Liver (tissue), 9 donors: Measurements from ENCODE around the gene LHX2. TPM values are rescaled to one million over a fixed set of nuclear protein-coding genes. Genes with fewer than 3 reads are reported as not detected.

ENCODE experiments used
- DNase-seq: peaks from one replicate; pipeline ENCODE4 v3.0.0-alpha.2; 2017; ENCODE audit warnings: low spot score
- H3K27ac ChIP-seq, 2 donors: one replicate each; pipeline ENCODE4 v1.7.0; 2013; ENCODE audit warnings: inconsistent platforms in 2 of 2, low read length in 2 of 2, control low read depth in 1 of 2, low read depth in 1 of 2, mild to moderate bottlenecking in 1 of 2
- H3K27me3 ChIP-seq, 4 donors: one replicate each; pipeline versions ENCODE4 v1.6.1 to v1.7.0; 2013; ENCODE audit warnings: low read length in 3 of 4, inconsistent platforms in 1 of 4, mild to moderate bottlenecking in 1 of 4, moderate library complexity in 1 of 4; ENCODE audit not compliant: control insufficient read depth in 4 of 4, insufficient read depth in 4 of 4
- H3K36me3 ChIP-seq, 4 donors: one replicate each; pipeline versions ENCODE4 v1.6.1 to v1.7.0; 2013; ENCODE audit warnings: low read length in 3 of 4, mild to moderate bottlenecking in 3 of 4, low read depth in 1 of 4, moderate library complexity in 1 of 4; ENCODE audit not compliant: control insufficient read depth in 4 of 4, insufficient read depth in 3 of 4
- H3K4me1 ChIP-seq, 4 donors: one replicate each; pipeline versions ENCODE4 v1.6.1 to v1.7.0; 2013; ENCODE audit warnings: low read length in 3 of 4, mild to moderate bottlenecking in 3 of 4, moderate library complexity in 1 of 4; ENCODE audit not compliant: control insufficient read depth in 4 of 4, insufficient read depth in 4 of 4
- H3K4me3 ChIP-seq, 3 donors: one replicate each; pipeline versions ENCODE4 v1.6.1 to v1.7.0; 2013; ENCODE audit warnings: low read length in 3 of 3, control low read depth in 1 of 3, low read depth in 1 of 3, mild to moderate bottlenecking in 1 of 3
- H3K9ac ChIP-seq, 2 donors: one replicate each; pipeline ENCODE4 v1.7.0; 2013; ENCODE audit warnings: low read length in 2 of 2, mild to moderate bottlenecking in 2 of 2, moderate library complexity in 2 of 2, control low read depth in 1 of 2, low read depth in 1 of 2
- H3K9me3 ChIP-seq, 4 donors: one replicate each; pipeline versions ENCODE4 v1.6.1 to v1.7.0; 2013; ENCODE audit warnings: low read length in 3 of 4; ENCODE audit not compliant: control insufficient read depth in 4 of 4
- ATF3 ChIP-seq: IDR thresholded peaks from 2 replicates; pipeline ENCODE4 v1.6.1; 2016; ENCODE audit warnings: antibody characterized with exemption
- CTCF ChIP-seq: fragments of 150-350 bp; IDR thresholded peaks from 2 replicates; pipeline ENCODE4 v1.5.1; 2017; ENCODE audit warnings: improper control_type of control experiment, low read depth, low read length; ENCODE audit not compliant: missing input control
- EGR1 ChIP-seq, 2 donors: IDR thresholded peaks; 2 replicates each; pipeline ENCODE4 v1.6.1; 2016 to 2018; ENCODE audit warnings: antibody characterized with exemption in 2 of 2, low read depth in 2 of 2
- FOXA1 ChIP-seq: IDR thresholded peaks from 2 replicates; pipeline ENCODE4 v1.6.1; 2016; ENCODE audit warnings: antibody characterized with exemption
- FOXA2 ChIP-seq: IDR thresholded peaks from 2 replicates; pipeline ENCODE4 v1.6.1; 2016; ENCODE audit warnings: antibody characterized with exemption
- GABPA ChIP-seq, 2 donors: IDR thresholded peaks in 1 of 2; conservative IDR thresholded peaks in 1 of 2; 2 replicates each; pipeline ENCODE4 v1.6.1; 2016; ENCODE audit warnings: antibody characterized with exemption in 2 of 2, mild to moderate bottlenecking in 1 of 2, moderate library complexity in 1 of 2
- HNF4A ChIP-seq, 2 donors: conservative IDR thresholded peaks; 2 replicates each; pipeline ENCODE4 v1.6.1; 2016; ENCODE audit warnings: antibody characterized with exemption in 2 of 2, mild to moderate bottlenecking in 2 of 2
- HNF4G ChIP-seq: IDR thresholded peaks from 2 replicates; pipeline ENCODE4 v1.6.1; 2016; ENCODE audit warnings: antibody characterized with exemption
- JUND ChIP-seq, 2 donors: IDR thresholded peaks; 2 replicates each; pipeline ENCODE4 v1.6.1; 2016; ENCODE audit warnings: antibody characterized with exemption in 2 of 2
- MAX ChIP-seq: IDR thresholded peaks from 2 replicates; pipeline ENCODE4 v1.6.1; 2016; ENCODE audit warnings: antibody characterized with exemption
- RAD21 ChIP-seq, 2 donors: IDR thresholded peaks; 2 replicates each; pipeline ENCODE4 v1.6.1; 2016; ENCODE audit warnings: antibody characterized with exemption in 2 of 2, mild to moderate bottlenecking in 2 of 2
- RXRA ChIP-seq, 2 donors: IDR thresholded peaks; 2 replicates each; pipeline ENCODE4 v1.6.1; 2017 to 2018; ENCODE audit warnings: antibody characterized with exemption in 2 of 2, mild to moderate bottlenecking in 1 of 2
- SP1 ChIP-seq: IDR thresholded peaks from 2 replicates; pipeline ENCODE4 v1.6.1; 2018; ENCODE audit warnings: antibody characterized with exemption, mild to moderate bottlenecking
- TAF1 ChIP-seq: conservative IDR thresholded peaks from 2 replicates; pipeline ENCODE4 v1.6.1; 2016; ENCODE audit warnings: antibody characterized with exemption, mild to moderate bottlenecking
- YY1 ChIP-seq: IDR thresholded peaks from 2 replicates; pipeline ENCODE4 v1.6.1; 2016; ENCODE audit warnings: antibody characterized with exemption, mild to moderate bottlenecking
- WGBS: extraction: QIAGEN DNeasy Blood & Tissue Kit; methylation state at CpG from one replicate; pipeline ENCODE4 v1.1.7; 2013; 5-methylcytosine and 5-hydroxymethylcytosine counted together
- polyA plus RNA-seq, 2 donors: library from polyadenylated mRNA; stranded (reverse) in 1 of 2; unstranded in 1 of 2; fragments of 200-250 nt in 1 of 2; fragments of >200 nt in 1 of 2; fragmentation: Nextera tagmentation in 1 of 2; extraction: Ambion mirVana in 1 of 2; gene quantifications; one replicate each; pipeline versions ENCODE4 v1.2.1 to v1.2.3, GENCODE V29; 2013 to 2015
- total RNA-seq, 2 donors: library from RNA; depleted of rRNA; stranded (reverse); fragments of >200 nt; gene quantifications; one replicate each; pipeline ENCODE4 v1.2.3, GENCODE V29; 2014
- donor health status: healthy.
- donor health status: healthy.
- donor health status: healthy.
- donor health status: healthy.
- donor health status: healthy.

LHX2 gene
- total and polyA plus RNA-seq, 4 donors, result 2.0 to 2.5 (median 2.1) TPM

GRCh38 chr9:124009531-124010217 lies 1.9 kb upstream of the LHX2 start:
- TF ChIP-seq GABPA (IDR thresholded peaks at IDR 0.05 in 1 of 2, conservative IDR thresholded peaks at IDR 0.05 in 1 of 2), result no peak
- TF ChIP-seq HNF4G, result no peak
- no peak for TF ChIP-seq CTCF
- TF ChIP-seq FOXA2, result no peak
- TF ChIP-seq YY1, result no peak
- TF ChIP-seq JUND (IDR thresholded peaks at IDR 0.05), result no peak
- no peak for TF ChIP-seq EGR1 (IDR thresholded peaks at IDR 0.05; ENCODE audit: low read depth in 2 of 2)
- TF ChIP-seq TAF1, result no peak
- no peak for TF ChIP-seq RXRA (IDR thresholded peaks at IDR 0.05)
- no peak for TF ChIP-seq MAX
- TF ChIP-seq RAD21 (IDR thresholded peaks at IDR 0.05), result no peak
- no peak for TF ChIP-seq SP1
- TF ChIP-seq ATF3, result no peak
- TF ChIP-seq FOXA1, result no peak
- WGBS, result 14% methylated on average over 29 of the region's 29 CpGs
- H3K9ac ChIP-seq, result no peak overlapping the region
- peaks cover 0 to 4% (median 0%) of the 10 kb centered on the region in 4 donors for H3K9me3 ChIP-seq
- no peaks in the 10 kb centered on the region for H3K36me3 ChIP-seq
- H3K27me3 ChIP-seq, result peaks cover 11 to 41% (median 29%) of the 10 kb centered on the region in 4 donors
- no peak overlapping the region for H3K27ac ChIP-seq
- peaks cover 21 to 48% (median 30%) of the 10 kb centered on the region in 4 donors for H3K4me1 ChIP-seq
- H3K4me3 ChIP-seq, result no peak overlapping the region
- DNase-seq, result no peak

- Histone ChIP-seq H3K4me1 (peaks cover 21 to 52% (median 30%) of the 10 kb centered on the region in 4 donors), H3K36me3 (no peaks in the 10 kb centered on the region), H3K9me3 (peaks cover 0 to 1% (median 0%) of the 10 kb centered on the region in 4 donors), H3K4me3 (no peak overlapping the region), H3K9ac (no peak overlapping the region), H3K27me3 (peaks cover 11 to 41% (median 30%) of the 10 kb centered on the region in 4 donors), H3K27ac (no peak overlapping the region)
- WGBS, result 25% methylated on average over 9 of the region's 9 CpGs
- DNase-seq, result no peak
- TF ChIP-seq RXRA (IDR thresholded peaks at IDR 0.05) (no peak), ATF3 (no peak), SP1 (no peak), HNF4A (conservative IDR thresholded peaks at IDR 0.05) (no peak), CTCF (no peak), TAF1 (no peak), EGR1 (IDR thresholded peaks at IDR 0.05; ENCODE audit: low read depth in 2 of 2) (no peak), RAD21 (IDR thresholded peaks at IDR 0.05) (no peak)
Observed at GRCh38 chr9:124010303-124010664, 1.3 kb upstream of the LHX2 start.
